ENCODE data around the gene RPTOR.
A peak's percentile ranks its signal among the peaks of the same experiment; 100 is the strongest.

The RPTOR gene

DNA sequence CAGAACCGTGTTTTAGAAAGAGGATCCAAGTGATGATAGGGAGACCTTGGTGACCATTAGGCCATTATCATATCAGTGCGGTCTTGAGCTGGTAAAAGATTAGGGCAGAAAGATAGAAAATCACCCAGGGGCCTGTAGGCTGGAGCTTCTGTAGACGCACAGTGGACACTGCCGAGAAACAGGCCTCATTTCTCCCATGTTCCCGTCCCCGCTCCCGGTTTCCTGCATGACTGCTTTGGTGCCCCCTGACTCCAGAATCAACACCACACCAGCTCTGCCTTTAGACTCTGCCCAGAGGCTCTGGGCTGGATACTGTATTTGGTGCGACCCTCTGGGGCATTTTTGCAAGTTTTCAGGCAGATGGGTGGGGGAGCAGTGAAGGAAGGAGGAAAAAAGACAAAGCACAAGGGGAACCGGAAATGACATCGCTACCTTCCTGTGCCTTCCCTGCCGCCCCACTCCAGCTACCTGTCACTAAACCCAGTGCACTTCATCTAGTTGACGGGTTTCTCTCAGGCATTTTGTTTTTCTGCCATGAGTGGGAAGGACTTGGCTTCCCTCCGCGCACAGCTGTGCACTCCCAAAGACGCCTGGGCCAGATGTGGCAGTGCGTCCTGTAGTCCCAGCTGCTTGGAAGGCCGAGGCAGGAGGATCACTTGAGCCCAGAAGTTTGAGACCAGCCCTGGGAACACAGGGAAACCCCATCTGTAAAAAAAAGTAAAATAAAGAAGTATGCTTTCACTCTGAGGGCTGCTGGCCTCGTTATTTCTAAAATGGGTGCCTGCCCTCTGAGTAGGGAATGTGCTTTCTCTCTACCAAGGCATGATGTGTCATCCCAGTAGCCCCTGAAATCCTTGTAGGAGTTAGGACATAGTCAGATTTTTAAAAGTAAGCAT, 214.1 kb downstream of the RPTOR start:
- TF ChIP-seq, protein P1, sequence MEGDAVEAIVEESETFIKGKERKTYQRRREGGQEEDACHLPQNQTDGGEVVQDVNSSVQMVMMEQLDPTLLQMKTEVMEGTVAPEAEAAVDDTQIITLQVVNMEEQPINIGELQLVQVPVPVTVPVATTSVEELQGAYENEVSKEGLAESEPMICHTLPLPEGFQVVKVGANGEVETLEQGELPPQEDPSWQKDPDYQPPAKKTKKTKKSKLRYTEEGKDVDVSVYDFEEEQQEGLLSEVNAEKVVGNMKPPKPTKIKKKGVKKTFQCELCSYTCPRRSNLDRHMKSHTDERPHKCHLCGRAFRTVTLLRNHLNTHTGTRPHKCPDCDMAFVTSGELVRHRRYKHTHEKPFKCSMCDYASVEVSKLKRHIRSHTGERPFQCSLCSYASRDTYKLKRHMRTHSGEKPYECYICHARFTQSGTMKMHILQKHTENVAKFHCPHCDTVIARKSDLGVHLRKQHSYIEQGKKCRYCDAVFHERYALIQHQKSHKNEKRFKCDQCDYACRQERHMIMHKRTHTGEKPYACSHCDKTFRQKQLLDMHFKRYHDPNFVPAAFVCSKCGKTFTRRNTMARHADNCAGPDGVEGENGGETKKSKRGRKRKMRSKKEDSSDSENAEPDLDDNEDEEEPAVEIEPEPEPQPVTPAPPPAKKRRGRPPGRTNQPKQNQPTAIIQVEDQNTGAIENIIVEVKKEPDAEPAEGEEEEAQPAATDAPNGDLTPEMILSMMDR (IDR thresholded peaks at IDR 0.05; ENCODE audit: borderline replicate concordance, extremely low read depth, low read length, poor library complexity, severe bottlenecking) = no peak
- TF ChIP-seq EZH2 (IDR thresholded peaks at IDR 0.05; ENCODE audit: borderline replicate concordance, low read depth, low read length, severe bottlenecking) = no peak
- Histone ChIP-seq H3K4me1 (ENCODE audit: insufficient read depth, low read length) (peaks cover 60% of the 10 kb centered on the region), H3K9me3 (ENCODE audit: insufficient read depth, low read length, severe bottlenecking) (no peaks in the 10 kb centered on the region), H3K9ac (ENCODE audit: low read depth, low read length) (peak overlapping the region; percentile 10; the same call in 1 of the 2 replicates), H3K4me2 (ENCODE audit: insufficient read depth, low read length) (no peak overlapping the region), H3K36me3 (ENCODE audit: insufficient read depth, low read length) (peaks cover 27% of the 10 kb centered on the region), H3K4me3 (ENCODE audit: low read depth in 1 of 2, low read length in 2 of 2) (no peak overlapping the region), H3K27ac (ENCODE audit: low read length) (peak overlapping the region; percentile 82), H3K79me2 (ENCODE audit: insufficient read depth, low read length) (peaks cover 22% of the 10 kb centered on the region), H3K27me3 (ENCODE audit: insufficient read depth, low read length, poor library complexity) (no peaks in the 10 kb centered on the region), H2AFZ (ENCODE audit: low read depth, low read length) (no peak overlapping the region), H4K20me1 (ENCODE audit: insufficient read depth, low read length) (no peaks in the 10 kb centered on the region)
- no peak for DNase-seq
- ATAC-seq (ENCODE audit: insufficient read depth, low read depth) = no peak

DNA sequence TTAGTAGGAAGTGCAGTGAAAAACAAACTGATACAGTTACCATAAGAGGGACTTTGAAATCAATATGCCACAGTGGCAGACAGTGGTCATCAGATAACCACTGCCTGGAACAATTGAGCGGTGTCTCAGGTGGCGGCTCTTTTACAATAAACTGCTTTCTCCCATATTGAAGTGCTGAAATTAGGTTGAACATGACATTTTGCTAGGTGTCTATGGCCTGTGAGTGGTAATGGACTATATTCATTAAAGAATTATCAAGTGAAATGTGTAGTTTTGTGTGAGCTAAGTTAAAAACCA, 214.7 kb downstream of the RPTOR start:
- H2AFZ ChIP-seq (ENCODE audit: low read depth, low read length) = no peak overlapping the region
- TF ChIP-seq, protein P1 (IDR thresholded peaks at IDR 0.05; ENCODE audit: borderline replicate concordance, extremely low read depth, low read length, poor library complexity, severe bottlenecking) = no peak
- TF ChIP-seq EZH2 (IDR thresholded peaks at IDR 0.05; ENCODE audit: borderline replicate concordance, low read depth, low read length, severe bottlenecking) = no peak
- H3K36me3 ChIP-seq (ENCODE audit: insufficient read depth, low read length) = peaks cover 22% of the 10 kb centered on the region
- no peaks in the 10 kb centered on the region for H3K27me3 ChIP-seq (ENCODE audit: insufficient read depth, low read length, poor library complexity)
- no peak for ATAC-seq (ENCODE audit: insufficient read depth, low read depth)
- no peak overlapping the region for H3K4me3 ChIP-seq (ENCODE audit: low read depth in 1 of 2, low read length in 2 of 2)
- no peaks in the 10 kb centered on the region for H3K9me3 ChIP-seq (ENCODE audit: insufficient read depth, low read length, severe bottlenecking)
- peaks cover 22% of the 10 kb centered on the region for H3K79me2 ChIP-seq (ENCODE audit: insufficient read depth, low read length)
- no peak for DNase-seq
- no peak overlapping the region for H3K4me2 ChIP-seq (ENCODE audit: insufficient read depth, low read length)
- H3K9ac ChIP-seq (ENCODE audit: low read depth, low read length) = no peak overlapping the region
- no peaks in the 10 kb centered on the region for H4K20me1 ChIP-seq (ENCODE audit: insufficient read depth, low read length)
- peak overlapping the region; percentile 82 for H3K27ac ChIP-seq (ENCODE audit: low read length)
- H3K4me1 ChIP-seq (ENCODE audit: insufficient read depth, low read length) = peaks cover 63% of the 10 kb centered on the region

DNA sequence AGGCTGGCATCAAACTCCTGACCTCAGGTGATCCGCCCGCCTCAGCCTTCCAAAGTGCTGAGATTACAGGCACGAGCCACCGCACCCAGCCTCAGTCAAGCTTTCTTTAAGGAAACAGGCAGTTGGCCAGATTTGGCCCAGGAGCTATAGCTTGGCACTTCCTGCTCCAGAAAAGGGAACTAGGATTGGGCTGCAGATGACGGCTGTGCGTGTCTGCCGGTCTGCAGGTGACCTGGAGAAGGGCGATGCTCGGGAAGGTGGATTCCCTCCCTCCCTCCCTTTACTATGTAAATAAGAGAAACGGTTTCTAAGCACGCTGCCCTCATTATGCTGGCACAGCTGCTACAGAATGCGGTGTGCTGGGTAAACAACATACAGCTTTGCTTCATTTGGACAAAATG, 215.9 kb downstream of the RPTOR start:
- ATAC-seq (ENCODE audit: insufficient read depth, low read depth) (peak; percentile 38), DNase-seq (peak; percentile 61)
- H3K27me3 ChIP-seq (ENCODE audit: insufficient read depth, low read length, poor library complexity) = no peaks in the 10 kb centered on the region
- peaks cover 18% of the 10 kb centered on the region for H3K36me3 ChIP-seq (ENCODE audit: insufficient read depth, low read length)
- H3K79me2 ChIP-seq (ENCODE audit: insufficient read depth, low read length) = peaks cover 22% of the 10 kb centered on the region
- H3K9me3 ChIP-seq (ENCODE audit: insufficient read depth, low read length, severe bottlenecking) = no peaks in the 10 kb centered on the region
- H3K4me3 ChIP-seq (ENCODE audit: low read depth in 1 of 2, low read length in 2 of 2) = peak overlapping the region in 1 of 2 experiments; percentile 21; a peak in 2 of 4 replicates
- peak overlapping the region; percentile 88 for H3K27ac ChIP-seq (ENCODE audit: low read length)
- H4K20me1 ChIP-seq (ENCODE audit: insufficient read depth, low read length) = no peaks in the 10 kb centered on the region
- peak overlapping the region; percentile 59 for H3K4me2 ChIP-seq (ENCODE audit: insufficient read depth, low read length)
- TF ChIP-seq, protein P1 (IDR thresholded peaks at IDR 0.05; ENCODE audit: borderline replicate concordance, extremely low read depth, low read length, poor library complexity, severe bottlenecking) = no peak
- TF ChIP-seq EZH2 (IDR thresholded peaks at IDR 0.05; ENCODE audit: borderline replicate concordance, low read depth, low read length, severe bottlenecking) = no peak
- peak overlapping the region; percentile 58 for H3K9ac ChIP-seq (ENCODE audit: low read depth, low read length)
- H3K4me1 ChIP-seq (ENCODE audit: insufficient read depth, low read length) = peaks cover 72% of the 10 kb centered on the region
- no peak overlapping the region for H2AFZ ChIP-seq (ENCODE audit: low read depth, low read length)
